ENCODE data around the gene PRRG1.
"Not testable (repeated sequence)": the region's sequence is repeated elsewhere in the genome, so short reads cannot be mapped to it uniquely, and the experiment has no call there.

Gene PRRG1

DNA sequence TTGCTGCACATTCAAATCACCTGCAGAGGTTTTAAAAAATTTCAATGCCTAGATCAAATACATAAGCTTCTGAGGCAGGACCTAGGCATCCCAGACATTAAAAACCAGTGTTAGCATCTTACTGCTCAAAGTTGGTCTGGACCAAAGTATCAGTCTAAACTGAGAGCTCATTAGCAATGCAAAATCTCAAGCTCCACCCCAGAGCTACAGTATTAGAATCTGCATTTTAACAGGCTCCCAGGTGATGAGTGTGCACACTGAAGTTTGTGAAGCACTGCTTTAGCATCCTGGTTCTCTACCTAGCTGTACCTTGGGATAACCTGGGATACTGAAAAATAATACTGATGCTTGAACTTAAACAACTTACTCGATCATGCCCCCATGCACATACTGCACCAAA, 96.0 kb downstream of the PRRG1 start:
- ChIA-PET CTCF (no interaction called here), POLR2A (no interaction called here)
- no peak overlapping the region for H3K4me3 ChIP-seq (ENCODE audit: low read depth, low read length)
- TF ChIP-seq, protein P1, sequence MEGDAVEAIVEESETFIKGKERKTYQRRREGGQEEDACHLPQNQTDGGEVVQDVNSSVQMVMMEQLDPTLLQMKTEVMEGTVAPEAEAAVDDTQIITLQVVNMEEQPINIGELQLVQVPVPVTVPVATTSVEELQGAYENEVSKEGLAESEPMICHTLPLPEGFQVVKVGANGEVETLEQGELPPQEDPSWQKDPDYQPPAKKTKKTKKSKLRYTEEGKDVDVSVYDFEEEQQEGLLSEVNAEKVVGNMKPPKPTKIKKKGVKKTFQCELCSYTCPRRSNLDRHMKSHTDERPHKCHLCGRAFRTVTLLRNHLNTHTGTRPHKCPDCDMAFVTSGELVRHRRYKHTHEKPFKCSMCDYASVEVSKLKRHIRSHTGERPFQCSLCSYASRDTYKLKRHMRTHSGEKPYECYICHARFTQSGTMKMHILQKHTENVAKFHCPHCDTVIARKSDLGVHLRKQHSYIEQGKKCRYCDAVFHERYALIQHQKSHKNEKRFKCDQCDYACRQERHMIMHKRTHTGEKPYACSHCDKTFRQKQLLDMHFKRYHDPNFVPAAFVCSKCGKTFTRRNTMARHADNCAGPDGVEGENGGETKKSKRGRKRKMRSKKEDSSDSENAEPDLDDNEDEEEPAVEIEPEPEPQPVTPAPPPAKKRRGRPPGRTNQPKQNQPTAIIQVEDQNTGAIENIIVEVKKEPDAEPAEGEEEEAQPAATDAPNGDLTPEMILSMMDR (IDR thresholded peaks at IDR 0.05; ENCODE audit: insufficient read depth, low read length, missing control alignments), result no peak
- DNase-seq (ENCODE audit: low read depth, low spot score), result no peak

DNA sequence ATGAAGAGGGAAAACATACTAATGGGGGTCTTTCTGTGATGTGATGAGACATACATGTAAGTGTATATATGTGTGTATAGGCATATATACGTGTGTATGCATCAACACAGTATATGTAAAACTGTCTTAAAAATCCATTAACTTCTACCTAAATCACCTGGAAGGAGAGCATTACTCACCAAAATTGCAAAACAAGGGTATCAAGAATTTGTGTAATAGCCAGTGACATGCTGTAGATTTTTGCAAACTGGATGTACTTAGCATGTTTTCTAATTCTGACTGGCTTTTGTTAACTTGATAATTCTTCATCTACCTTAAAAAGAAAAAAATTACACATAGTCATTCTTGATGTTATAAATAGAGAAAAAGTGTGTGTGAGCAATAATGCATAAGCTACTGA, 104.7 kb downstream of the PRRG1 start:
- no peak overlapping the region for H3K4me3 ChIP-seq (ENCODE audit: low read depth, low read length)
- DNase-seq (ENCODE audit: low read depth, low spot score), result no peak
- TF ChIP-seq, protein P1 (IDR thresholded peaks at IDR 0.05; ENCODE audit: insufficient read depth, low read length, missing control alignments), result no peak
- CTCF ChIA-PET, result no interaction called here
- POLR2A ChIA-PET, result no interaction called here

DNA sequence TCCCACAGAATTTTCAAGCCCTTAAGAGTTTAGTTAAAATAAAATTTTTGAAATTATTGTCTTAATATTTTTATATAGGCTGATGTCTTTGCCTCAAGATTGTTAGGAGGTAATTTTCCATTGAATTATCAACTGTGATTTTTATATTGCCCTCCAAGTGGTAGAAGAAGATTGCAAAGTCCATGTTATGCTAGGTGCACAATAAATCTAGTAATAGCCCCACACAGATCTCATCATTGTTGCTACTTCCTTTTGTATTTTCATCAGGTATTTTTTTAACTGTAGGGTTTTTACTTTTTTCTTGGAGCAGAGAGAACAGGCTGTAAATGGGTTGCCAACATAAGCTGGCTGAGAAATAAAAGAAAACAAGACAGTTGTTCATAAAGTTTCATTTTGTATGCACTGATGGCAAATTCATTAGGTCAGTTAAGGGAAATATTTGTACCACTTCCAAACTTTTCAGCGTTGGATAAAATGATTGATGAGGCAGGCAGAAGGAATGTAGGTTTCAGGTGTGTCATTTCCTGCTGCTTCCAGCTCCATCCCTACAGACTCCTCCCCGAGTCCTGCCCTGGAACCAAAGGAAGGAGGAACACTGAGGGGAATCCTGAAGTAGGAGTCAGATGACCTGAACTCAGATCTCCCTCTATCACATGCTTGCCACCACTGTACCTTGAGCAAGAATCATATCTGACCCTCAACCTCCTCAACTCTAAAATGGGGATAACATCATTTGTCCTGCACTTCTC, 105.5 kb downstream of the PRRG1 start:
- no peak overlapping the region for H3K4me3 ChIP-seq (ENCODE audit: low read depth, low read length)
- TF ChIP-seq, protein P1 (IDR thresholded peaks at IDR 0.05; ENCODE audit: insufficient read depth, low read length, missing control alignments), result no peak
- no peak for DNase-seq (ENCODE audit: low read depth, low spot score)
- ChIA-PET POLR2A (interaction anchor here (1.0 kb wide), 1 partner anchor 106 kb away, joined by 4 read pairs; the partner anchor contains the start of gene PRRG1), CTCF (no interaction called here)

- TF ChIP-seq, protein P1 (IDR thresholded peaks at IDR 0.05; ENCODE audit: insufficient read depth, low read length, missing control alignments), result no peak
- POLR2A ChIA-PET, result interaction anchor here (1.0 kb wide), 1 partner anchor 106 kb away, joined by 4 read pairs; the partner anchor contains the start of gene PRRG1
- CTCF ChIA-PET, result no interaction called here
- no peak overlapping the region for H3K4me3 ChIP-seq (ENCODE audit: low read depth, low read length)
- DNase-seq (ENCODE audit: low read depth, low spot score), result no peak
These were observed 106.2 kb downstream of the PRRG1 start for GRCh38 chrX:37455381-37455780.

DNA sequence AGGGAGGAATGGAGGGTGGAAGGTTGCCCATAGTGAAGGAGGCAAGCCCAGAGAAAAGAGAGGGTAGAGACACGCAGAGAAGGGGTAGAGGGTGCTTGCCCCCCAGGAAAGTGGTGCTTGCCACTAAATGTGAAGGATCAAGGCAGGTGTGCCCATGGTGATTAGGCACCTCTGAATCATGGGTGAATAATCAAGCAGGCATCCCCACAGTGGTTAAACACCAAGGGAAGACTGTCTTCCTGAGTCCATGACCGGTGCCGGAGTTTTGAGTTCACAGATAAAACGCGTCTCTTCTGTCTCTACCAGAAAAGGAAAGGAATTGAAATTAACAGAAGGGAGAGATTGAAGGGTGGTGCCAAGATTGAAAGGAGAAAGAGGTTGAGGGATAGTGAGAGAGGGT, 111.1 kb downstream of the PRRG1 start:
- H3K4me3 ChIP-seq (ENCODE audit: low read depth, low read length); POLR2A ChIA-PET; DNase-seq (ENCODE audit: low read depth, low spot score): not testable (repeated sequence)

DNA sequence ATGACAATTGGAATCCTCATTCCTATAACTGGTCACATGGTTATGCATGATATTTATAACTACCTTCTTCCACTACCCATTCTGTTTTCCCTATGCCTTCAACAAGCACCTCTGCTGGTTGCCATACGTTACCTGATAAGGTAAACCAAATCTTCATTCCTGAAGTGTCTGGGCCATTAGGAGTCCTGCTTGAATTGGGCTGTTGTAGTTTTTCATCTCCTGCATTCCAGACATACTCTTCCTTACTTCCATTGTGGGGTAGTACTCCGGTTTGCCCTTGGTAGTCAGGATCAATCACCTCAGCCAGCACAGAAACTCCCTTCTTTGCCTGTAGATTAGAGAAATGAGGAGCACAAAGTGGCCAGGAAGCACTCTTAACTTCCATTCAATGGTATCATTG, 113.2 kb downstream of the PRRG1 start:
- DNase-seq (ENCODE audit: low read depth, low spot score), result no peak
- ChIA-PET POLR2A (no interaction called here), CTCF (no interaction called here)
- H3K4me3 ChIP-seq (ENCODE audit: low read depth, low read length), result no peak overlapping the region
- TF ChIP-seq, protein P1 (IDR thresholded peaks at IDR 0.05; ENCODE audit: insufficient read depth, low read length, missing control alignments), result no peak

More for the DNA sequence above, 111.1 kb downstream of the PRRG1 start:
- CTCF ChIA-PET, result not testable (repeated sequence)

All from AG04449 (cell line).